Testis (tissue), 2 donors: ENCODE results near the gene HSPG2.

Source experiments
- CTCF ChIP-seq, 3 experiments: fragments of 450-650 bp in 2 of 3; fragments of 200-600 bp in 1 of 3; sonication (generic) in 1 of 3; IDR thresholded peaks; one replicate each; pipeline ENCODE4 v1.5.1; 2016 to 2019; ENCODE audit warnings: antibody characterized with exemption in 3 of 3, mild to moderate bottlenecking in 2 of 3, moderate library complexity in 1 of 3
- POLR2A ChIP-seq: fragments of 450-650 bp; IDR thresholded peaks from one replicate; pipeline ENCODE4 v1.6.1; 2017; ENCODE audit warnings: antibody characterized with exemption, mild to moderate bottlenecking, moderate library complexity

GRCh38 chr1:21891621-21892479 lies 45.3 kb downstream of the HSPG2 start:
- TF ChIP-seq CTCF (IDR thresholded peaks at IDR 0.05): no peak
- TF ChIP-seq POLR2A: no peak
